Spleen (tissue), 11 donors: Measurements from ENCODE around the gene FMNL1. TPM values are rescaled to one million over a fixed set of nuclear protein-coding genes. Genes with fewer than 3 reads are reported as not detected.

Experiments
- DNase-seq: peaks from one replicate; pipeline ENCODE4 v3.0.0-alpha.2; 2020
- H3K27ac ChIP-seq, 8 donors: fragments of 200-600 bp; sonication (generic) in 7 of 8; 1 replicate in 4 of 8; 2 replicates in 4 of 8; pipeline versions ENCODE4 v1.5.0 to v1.8.0; 2016 to 2021; ENCODE audit warnings: inconsistent platforms in 4 of 8, mild to moderate bottlenecking in 4 of 8, moderate library complexity in 1 of 8
- H3K27me3 ChIP-seq, 7 donors: fragments of 200-600 bp; sonication (generic) in 6 of 7; replicated peaks in 1 of 7; 1 replicate in 4 of 7; 2 replicates in 3 of 7; pipeline versions ENCODE4 v1.5.0 to v1.8.0; 2016 to 2021; ENCODE audit warnings: inconsistent platforms in 3 of 7, mild to moderate bottlenecking in 1 of 7
- H3K36me3 ChIP-seq, 6 donors: fragments of 200-600 bp; sonication (generic) in 5 of 6; 1 replicate in 4 of 6; 2 replicates in 2 of 6; pipeline versions ENCODE4 v1.5.0 to v1.8.0; 2016 to 2021; ENCODE audit warnings: inconsistent platforms in 2 of 6
- H3K4me1 ChIP-seq, 6 donors: fragments of 200-600 bp; sonication (generic) in 5 of 6; 1 replicate in 3 of 6; 2 replicates in 3 of 6; pipeline versions ENCODE4 v1.5.0 to v1.8.0; 2016 to 2021; ENCODE audit warnings: inconsistent platforms in 3 of 6
- H3K4me3 ChIP-seq, 8 donors: fragments of 200-600 bp; sonication (generic) in 7 of 8; 1 replicate in 4 of 8; 2 replicates in 4 of 8; pipeline versions ENCODE4 v1.5.0 to v1.8.0; 2016 to 2021; ENCODE audit warnings: inconsistent platforms in 4 of 8, mild to moderate bottlenecking in 4 of 8, moderate library complexity in 2 of 8
- H3K9me3 ChIP-seq, 8 donors: fragments of 200-600 bp; sonication (generic) in 7 of 8; 1 replicate in 4 of 8; 2 replicates in 4 of 8; pipeline versions ENCODE4 v1.5.0 to v1.8.0; 2016 to 2021; ENCODE audit warnings: inconsistent platforms in 4 of 8
- POLR2A ChIP-seq, 3 donors: fragments of 450-650 bp; IDR thresholded peaks; one replicate each; pipeline ENCODE4 v1.5.1; 2017; ENCODE audit warnings: antibody characterized with exemption in 3 of 3, mild to moderate bottlenecking in 1 of 3
- POLR2AphosphoS5 ChIP-seq, 3 donors: sonication (generic); formaldehyde crosslinking; IDR thresholded peaks; one replicate each; pipeline ENCODE4 v1.5.1; 2017; ENCODE audit warnings: antibody characterized with exemption in 3 of 3
- WGBS, 5 donors: extraction: QIAGEN DNeasy Blood & Tissue Kit in 3 of 5; methylation state at CpG; one replicate each; pipeline versions ENCODE4 v1.1.5 to v1.1.7; 2013 to 2018; 5-methylcytosine and 5-hydroxymethylcytosine counted together
- intact Hi-C: fragments of 100-400 bp; cut with DNase I; formaldehyde crosslinking; loops from one replicate; pipeline ENCODE4 v1.15.0; 2023; ENCODE audit warnings: low total_unique reads
- polyA plus RNA-seq, 3 donors: library from polyadenylated mRNA; stranded (reverse); fragments of 200-250 nt; gene quantifications; one replicate each; pipeline ENCODE4 v1.2.1, GENCODE V29; 2013
- total RNA-seq, 7 donors: library from RNA; depleted of rRNA in 3 of 7; stranded (reverse); fragments of >200 nt in 3 of 7; fragmentation: NEBNext Ultra II Directional in 4 of 7; extraction: Animal tissue kit (Norgen Biotek cat#: 25700) in 4 of 7; gene quantifications; one replicate each; pipeline versions ENCODE4 v1.1.0 to v1.2.1, GENCODE V29; 2016 to 2021
- TF ChIP-seq, protein P1 (sequence below), 11 experiments: fragments of 200-600 bp in 7 of 11; fragments of 450-650 bp in 4 of 11; sonication (generic) in 4 of 11; IDR thresholded peaks in 8 of 11; conservative IDR thresholded peaks in 3 of 11; 1 replicate in 7 of 11; 2 replicates in 4 of 11; pipeline versions ENCODE4 v1.4.0 to v1.8.0; 2016 to 2021; ENCODE audit warnings: antibody characterized with exemption in 11 of 11, inconsistent platforms in 4 of 11, mild to moderate bottlenecking in 1 of 11
- donor health status: healthy with polysubstance abuse.
- donor health status: DM: no; HTN: no; CAD: no; lungs with moderate emphysema.
- donor health status: DM: no; HTN: no; CAD: no.
- donor health status: Bipolar disorder and iron deficiency.
- donor health status: healthy.
- donor health status: DM: no; HTN: no; CAD: no.
- donor health status: DM: yes; HTN: yes; CAD: no.

The FMNL1 gene
- total and polyA plus RNA-seq, 10 donors, result 40.8 to 281 (median 142) TPM

DNA sequence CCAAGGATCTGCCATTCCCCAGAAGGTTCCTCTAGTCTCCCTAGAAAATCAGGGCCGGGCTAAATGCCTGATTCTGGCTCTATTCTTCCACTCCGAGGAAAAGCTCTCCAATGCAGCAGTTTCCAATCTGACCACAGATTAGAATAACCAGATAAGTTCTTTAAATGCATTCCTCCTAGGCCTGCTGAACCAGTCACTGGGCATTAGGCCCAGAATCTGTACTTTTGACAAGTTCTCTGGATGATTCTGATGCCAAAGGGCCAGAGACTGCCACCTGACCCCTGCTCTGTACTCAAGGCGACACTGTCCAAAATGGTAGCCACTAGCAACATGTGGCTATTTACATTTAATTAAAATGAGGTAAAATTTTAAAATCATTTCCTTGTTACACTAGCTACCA is 72.8 kb downstream of the FMNL1 start:
- 76 to 87% (median 80%) methylated on average over 3 of the region's 3 CpGs for WGBS, 5 donors
- Histone ChIP-seq H3K4me3 (no peak overlapping the region), H3K4me1 (peaks cover 63 to 100% (median 94%) of the 10 kb centered on the region in 6 donors), H3K27ac (peak overlapping the region in 5 of 8 donors; percentile 57 to 80 (median 66)), H3K36me3 (peaks cover 0 to 21% (median 12%) of the 10 kb centered on the region in 6 donors), H3K9me3 (no peaks in the 10 kb centered on the region), H3K27me3 (no peaks in the 10 kb centered on the region)
- TF ChIP-seq POLR2AphosphoS5 (IDR thresholded peaks at IDR 0.05), result peak in 1 of 3 donors; percentile 15
- TF ChIP-seq, protein P1, sequence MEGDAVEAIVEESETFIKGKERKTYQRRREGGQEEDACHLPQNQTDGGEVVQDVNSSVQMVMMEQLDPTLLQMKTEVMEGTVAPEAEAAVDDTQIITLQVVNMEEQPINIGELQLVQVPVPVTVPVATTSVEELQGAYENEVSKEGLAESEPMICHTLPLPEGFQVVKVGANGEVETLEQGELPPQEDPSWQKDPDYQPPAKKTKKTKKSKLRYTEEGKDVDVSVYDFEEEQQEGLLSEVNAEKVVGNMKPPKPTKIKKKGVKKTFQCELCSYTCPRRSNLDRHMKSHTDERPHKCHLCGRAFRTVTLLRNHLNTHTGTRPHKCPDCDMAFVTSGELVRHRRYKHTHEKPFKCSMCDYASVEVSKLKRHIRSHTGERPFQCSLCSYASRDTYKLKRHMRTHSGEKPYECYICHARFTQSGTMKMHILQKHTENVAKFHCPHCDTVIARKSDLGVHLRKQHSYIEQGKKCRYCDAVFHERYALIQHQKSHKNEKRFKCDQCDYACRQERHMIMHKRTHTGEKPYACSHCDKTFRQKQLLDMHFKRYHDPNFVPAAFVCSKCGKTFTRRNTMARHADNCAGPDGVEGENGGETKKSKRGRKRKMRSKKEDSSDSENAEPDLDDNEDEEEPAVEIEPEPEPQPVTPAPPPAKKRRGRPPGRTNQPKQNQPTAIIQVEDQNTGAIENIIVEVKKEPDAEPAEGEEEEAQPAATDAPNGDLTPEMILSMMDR (IDR thresholded peaks at IDR 0.05 in 8 of 11, conservative IDR thresholded peaks at IDR 0.05 in 3 of 11), result no peak
- intact Hi-C loops, result no loop called here
- no peak for DNase-seq

DNA sequence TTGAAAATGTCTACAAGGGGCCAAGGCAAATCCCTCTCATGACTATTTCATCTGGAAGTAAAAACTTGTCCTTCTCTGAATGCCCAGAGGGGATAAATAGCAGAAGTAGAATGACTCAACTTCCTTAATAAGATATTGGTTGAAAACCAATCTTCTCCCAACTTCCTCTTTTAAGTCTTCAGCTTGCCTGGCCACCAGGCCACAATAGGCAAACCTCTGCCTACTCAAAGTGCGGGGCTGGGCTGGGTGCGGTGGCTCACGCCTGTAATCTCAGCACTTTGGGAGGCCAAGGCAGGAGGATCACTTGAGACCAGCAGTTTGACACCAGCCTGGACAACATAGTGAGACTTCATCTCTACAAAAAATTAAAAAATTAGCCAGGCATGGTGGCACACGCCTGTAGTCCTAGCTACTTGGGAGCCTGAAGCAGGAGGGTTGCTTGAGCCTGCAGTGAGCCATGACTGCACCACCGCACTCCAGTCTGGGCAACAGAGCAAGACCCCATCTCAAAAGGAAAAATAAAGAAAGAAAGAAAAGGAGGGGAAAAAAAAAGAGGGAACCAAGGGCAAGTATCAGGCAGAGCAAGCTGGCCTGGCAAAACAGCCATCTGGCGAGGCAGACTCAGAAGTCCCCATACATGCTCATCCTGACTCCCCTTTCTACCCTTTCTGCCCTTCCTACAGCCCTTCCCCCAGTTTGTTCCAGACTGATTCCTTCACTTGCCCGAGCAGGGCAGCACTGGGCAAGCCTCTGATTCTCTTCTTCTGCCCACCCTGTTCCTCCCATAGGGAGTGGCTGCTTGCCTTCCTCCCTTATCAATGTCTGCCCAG is 74.5 kb downstream of the FMNL1 start:
- peak overlapping the region in 1 of 8 donors; percentile 5 for H3K4me3 ChIP-seq
- H3K4me1 ChIP-seq, result peaks cover 66 to 100% (median 97%) of the 10 kb centered on the region in 6 donors
- no peaks in the 10 kb centered on the region for H3K27me3 ChIP-seq
- intact Hi-C loops, result no loop called here
- H3K36me3 ChIP-seq, result peaks cover 0 to 7% (median 2%) of the 10 kb centered on the region in 6 donors
- DNase-seq, result peak; percentile 85
- no peaks in the 10 kb centered on the region for H3K9me3 ChIP-seq
- 51 to 62% (median 58%) methylated on average over 7 of the region's 7 CpGs for WGBS, 5 donors
- TF ChIP-seq POLR2A (IDR thresholded peaks at IDR 0.05) (no peak), POLR2AphosphoS5 (IDR thresholded peaks at IDR 0.05) (peak in 1 of 3 donors; percentile 55)
- TF ChIP-seq, protein P1 (IDR thresholded peaks at IDR 0.05 in 8 of 11, conservative IDR thresholded peaks at IDR 0.05 in 3 of 11), result peak in 3 of 11 experiments; percentile 12 to 25 (median 13)
- peak overlapping the region; percentile 41 to 80 (median 60) for H3K27ac ChIP-seq

DNA sequence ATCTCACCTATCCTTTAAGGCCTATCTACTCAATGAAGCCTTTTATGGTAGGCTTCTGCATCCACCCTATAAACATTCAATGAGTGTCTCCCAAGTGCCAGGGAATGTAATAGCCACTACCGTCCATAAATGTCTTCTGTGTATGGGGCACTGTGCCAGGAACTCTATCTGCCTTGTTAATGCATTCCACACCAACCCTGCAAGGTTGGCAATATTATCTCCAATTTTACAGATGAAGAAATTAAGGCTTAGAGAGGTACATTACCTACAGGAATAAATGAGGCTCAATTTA is 75.1 kb downstream of the FMNL1 start:
- no peak for TF ChIP-seq POLR2A (IDR thresholded peaks at IDR 0.05)
- TF ChIP-seq, protein P1 (IDR thresholded peaks at IDR 0.05 in 8 of 11, conservative IDR thresholded peaks at IDR 0.05 in 3 of 11), result no peak
- no peak for TF ChIP-seq POLR2AphosphoS5 (IDR thresholded peaks at IDR 0.05)
- H3K4me1 ChIP-seq, result peaks cover 66 to 100% (median 97%) of the 10 kb centered on the region in 6 donors
- WGBS, 5 donors, result 62 to 83% (median 68%) methylated on average over 1 of the region's 1 CpG
- no peaks in the 10 kb centered on the region for H3K27me3 ChIP-seq
- H3K36me3 ChIP-seq, result peaks cover 0 to 7% (median 2%) of the 10 kb centered on the region in 6 donors
- no peaks in the 10 kb centered on the region for H3K9me3 ChIP-seq
- H3K27ac ChIP-seq, result peak overlapping the region in 6 of 8 donors; percentile 52 to 80 (median 63)
- intact Hi-C loops, result no loop called here
- H3K4me3 ChIP-seq, result no peak overlapping the region
- no peak for DNase-seq

Other genes starting within 250 kb of the FMNL1 start
- 10 to 100 TPM; 16.0 to 23.7 (median 19.6) TPM for gene DCAKD, start 170.3 kb upstream of the FMNL1 start, total RNA-seq
- gene DCAKD, start 170.3 kb upstream of the FMNL1 start, polyA plus RNA-seq, result 10 to 100 TPM in 2 of 3 donors, 1 to 10 TPM in 1; 7.2 to 10.9 (median 10.4) TPM
- 100 to 1,000 TPM in 2 of 7 donors, 10 to 100 TPM in 5; 49.7 to 108 (median 94.4) TPM for gene NMT1, start 160.6 kb upstream of the FMNL1 start, total RNA-seq
- gene NMT1, start 160.6 kb upstream of the FMNL1 start, polyA plus RNA-seq, result 10 to 100 TPM; 37.5 to 58.7 (median 37.7) TPM
- gene PLCD3, start 89.4 kb upstream of the FMNL1 start, total RNA-seq, result 1 to 10 TPM; 2.8 to 9.9 (median 7.1) TPM
- gene PLCD3, start 89.4 kb upstream of the FMNL1 start, polyA plus RNA-seq, result 1 to 10 TPM; 1.5 to 3.5 (median 3.4) TPM
- 10 to 100 TPM; 14.1 to 24.6 (median 20.2) TPM for gene ACBD4, start 86.2 kb upstream of the FMNL1 start, total RNA-seq
- gene ACBD4, start 86.2 kb upstream of the FMNL1 start, polyA plus RNA-seq, result 10 to 100 TPM; 22.8 to 32.8 (median 31.8) TPM
- gene HEXIM1, start 73.4 kb upstream of the FMNL1 start, total RNA-seq, result 10 to 100 TPM; 23.4 to 43.1 (median 27.8) TPM
- 10 to 100 TPM; 12.9 to 26.7 (median 15.1) TPM for gene HEXIM1, start 73.4 kb upstream of the FMNL1 start, polyA plus RNA-seq
- 1 to 10 TPM; 4.0 to 9.4 (median 6.1) TPM for gene HEXIM2, start 60.0 kb upstream of the FMNL1 start, total RNA-seq
- gene HEXIM2, start 60.0 kb upstream of the FMNL1 start, polyA plus RNA-seq, result 10 to 100 TPM in 1 of 3 donors, 1 to 10 TPM in 2; 8.7 to 10.4 (median 9.9) TPM
- gene SPATA32, start 40.2 kb downstream of the FMNL1 start, total RNA-seq, result under 1 TPM in 1 of 7 donors, not detected in 6; 0.17 TPM
- under 1 TPM in 2 of 3 donors, not detected in 1; 0.08 to 0.09 TPM for gene SPATA32, start 40.2 kb downstream of the FMNL1 start, polyA plus RNA-seq
- 10 to 100 TPM; 22.1 to 36.3 (median 32.1) TPM for gene MAP3K14, start 95.1 kb downstream of the FMNL1 start, total RNA-seq
- gene MAP3K14, start 95.1 kb downstream of the FMNL1 start, polyA plus RNA-seq, result 10 to 100 TPM; 17.3 to 18.8 (median 18.0) TPM
- gene ARHGAP27, start 211.0 kb downstream of the FMNL1 start, total RNA-seq, result 100 to 1,000 TPM in 6 of 7 donors, 10 to 100 TPM in 1; 97.8 to 151 (median 129) TPM
- gene ARHGAP27, start 211.0 kb downstream of the FMNL1 start, polyA plus RNA-seq, result 100 to 1,000 TPM in 1 of 3 donors, 10 to 100 TPM in 2; 43.6 to 103 (median 73.1) TPM